IPS DF 6.9 (cell line): Measurements from ENCODE around the gene RAB29.

ENCODE experiments used
- DNase-seq: peaks from one replicate; pipeline ENCODE4 v3.0.0-alpha.2; 2013; ENCODE audit warnings: low read depth, low spot score
- H3K27ac ChIP-seq: one replicate; pipeline ENCODE4 v1.5.1; 2013; ENCODE audit warnings: low read length, control low read depth
- H3K27me3 ChIP-seq: 2 replicates; pipeline ENCODE4 v1.6.1; 2013; ENCODE audit warnings: mild to moderate bottlenecking, low read length; ENCODE audit not compliant: control insufficient read depth, insufficient read depth
- H3K36me3 ChIP-seq: 2 replicates; pipeline ENCODE4 v1.6.1; 2013; ENCODE audit warnings: low read length; ENCODE audit not compliant: control insufficient read depth, insufficient read depth
- H3K4me1 ChIP-seq: 2 replicates; pipeline ENCODE4 v1.6.1; 2013; ENCODE audit warnings: low read length; ENCODE audit not compliant: control insufficient read depth, insufficient read depth
- H3K4me3 ChIP-seq: 2 replicates; pipeline ENCODE4 v1.5.1; 2013; ENCODE audit warnings: mild to moderate bottlenecking, low read length
- H3K9me3 ChIP-seq: 2 replicates; pipeline ENCODE4 v1.6.1; 2013; ENCODE audit warnings: low read length, inconsistent platforms; ENCODE audit not compliant: control insufficient read depth, insufficient read depth
- WGBS: extraction: QIAGEN DNeasy Blood & Tissue Kit; methylation state at CpG from one replicate; pipeline ENCODE4 v1.1.7; 2013; ENCODE audit warnings: mixed read lengths, missing lambda C conversion rate; ENCODE audit not compliant: insufficient read length, insufficient coverage; 5-methylcytosine and 5-hydroxymethylcytosine counted together

The RAB29 gene

GRCh38 chr1:205797168-205797567 lies 21.9 kb upstream of the RAB29 start:
- Histone ChIP-seq H3K4me1 (no peaks in the 10 kb centered on the region), H3K4me3 (no peak overlapping the region), H3K27ac (no peak overlapping the region), H3K9me3 (no peaks in the 10 kb centered on the region), H3K36me3 (peaks cover 30% of the 10 kb centered on the region), H3K27me3 (no peaks in the 10 kb centered on the region)
- no CpG with 5 or more reads among the region's 2 CpGs for WGBS
- no peak for DNase-seq

- H3K27ac ChIP-seq: no peak overlapping the region
- H3K9me3 ChIP-seq: no peaks in the 10 kb centered on the region
- H3K4me3 ChIP-seq: no peak overlapping the region
- peaks cover 30% of the 10 kb centered on the region for H3K36me3 ChIP-seq
- DNase-seq: no peak
- H3K27me3 ChIP-seq: no peaks in the 10 kb centered on the region
- WGBS: no CpG with 5 or more reads among the region's 5 CpGs
- H3K4me1 ChIP-seq: no peaks in the 10 kb centered on the region
Measured at GRCh38 chr1:205794011-205794730, 18.9 kb upstream of the RAB29 start.

- no peak overlapping the region for H3K27ac ChIP-seq
- WGBS: no CpG with 5 or more reads among the region's 6 CpGs
Measured at GRCh38 chr1:205792961-205793673, 17.8 kb upstream of the RAB29 start.

GRCh38 chr1:205792481-205792881 lies 17.2 kb upstream of the RAB29 start:
- no peak overlapping the region for H3K27ac ChIP-seq
- WGBS: no CpG with 5 or more reads among the region's 8 CpGs

More at GRCh38 chr1:205792961-205793673, 17.8 kb upstream of the RAB29 start:
- Histone ChIP-seq H3K4me1 (no peaks in the 10 kb centered on the region), H3K9me3 (no peaks in the 10 kb centered on the region), H3K4me3 (no peak overlapping the region), H3K27me3 (no peaks in the 10 kb centered on the region), H3K36me3 (peaks cover 23% of the 10 kb centered on the region)
- DNase-seq: no peak

GRCh38 chr1:205791568-205792180 lies 16.4 kb upstream of the RAB29 start:
- no peaks in the 10 kb centered on the region for H3K9me3 ChIP-seq
- no peak for DNase-seq
- H3K27ac ChIP-seq: no peak overlapping the region
- H3K36me3 ChIP-seq: peaks cover 18% of the 10 kb centered on the region
- no CpG with 5 or more reads among the region's 5 CpGs for WGBS
- H3K4me3 ChIP-seq: no peak overlapping the region
- no peaks in the 10 kb centered on the region for H3K27me3 ChIP-seq
- no peaks in the 10 kb centered on the region for H3K4me1 ChIP-seq

More at GRCh38 chr1:205792481-205792881, 17.2 kb upstream of the RAB29 start:
- no peaks in the 10 kb centered on the region for H3K27me3 ChIP-seq
- H3K4me3 ChIP-seq: no peak overlapping the region
- H3K36me3 ChIP-seq: peaks cover 20% of the 10 kb centered on the region
- no peak for DNase-seq
- no peaks in the 10 kb centered on the region for H3K4me1 ChIP-seq
- no peaks in the 10 kb centered on the region for H3K9me3 ChIP-seq

- WGBS: no CpG with 5 or more reads among the region's 10 CpGs
- Histone ChIP-seq H3K9me3 (no peaks in the 10 kb centered on the region), H3K4me3 (no peak overlapping the region), H3K36me3 (peaks cover 2% of the 10 kb centered on the region; the same call in 1 of the 2 replicates), H3K4me1 (no peaks in the 10 kb centered on the region), H3K27ac (no peak overlapping the region), H3K27me3 (no peaks in the 10 kb centered on the region)
- no peak for DNase-seq
Measured at GRCh38 chr1:205787287-205787916, 12.1 kb upstream of the RAB29 start.

GRCh38 chr1:205786601-205787000 lies 11.3 kb upstream of the RAB29 start:
- Histone ChIP-seq H3K9me3 (no peaks in the 10 kb centered on the region), H3K27ac (no peak overlapping the region), H3K4me3 (no peak overlapping the region), H3K36me3 (peaks cover 2% of the 10 kb centered on the region; the same call in 1 of the 2 replicates), H3K27me3 (no peaks in the 10 kb centered on the region), H3K4me1 (no peaks in the 10 kb centered on the region)
- WGBS: no CpG with 5 or more reads among the region's 4 CpGs
- DNase-seq: no peak

- no peaks in the 10 kb centered on the region; the same call in 1 of the 2 replicates for H3K36me3 ChIP-seq
- no peaks in the 10 kb centered on the region for H3K9me3 ChIP-seq
- H3K4me1 ChIP-seq: no peaks in the 10 kb centered on the region
- DNase-seq: no peak
- no CpG with 5 or more reads among the region's 9 CpGs for WGBS
- no peaks in the 10 kb centered on the region for H3K27me3 ChIP-seq
- H3K27ac ChIP-seq: no peak overlapping the region
- H3K4me3 ChIP-seq: no peak overlapping the region
Measured at GRCh38 chr1:205785446-205785845, 10.2 kb upstream of the RAB29 start.

GRCh38 chr1:205783904-205784303 lies 8.6 kb upstream of the RAB29 start:
- Histone ChIP-seq H3K4me1 (no peaks in the 10 kb centered on the region), H3K9me3 (no peaks in the 10 kb centered on the region), H3K27me3 (no peaks in the 10 kb centered on the region), H3K4me3 (no peak overlapping the region), H3K27ac (no peak overlapping the region), H3K36me3 (no peaks in the 10 kb centered on the region)
- DNase-seq: no peak
- WGBS: no CpG with 5 or more reads among the region's 4 CpGs

- Histone ChIP-seq H3K36me3 (no peaks in the 10 kb centered on the region), H3K9me3 (no peaks in the 10 kb centered on the region), H3K27ac (no peak overlapping the region), H3K4me1 (no peaks in the 10 kb centered on the region), H3K4me3 (no peak overlapping the region), H3K27me3 (no peaks in the 10 kb centered on the region)
- no peak for DNase-seq
Measured at GRCh38 chr1:205783433-205783795, 8.1 kb upstream of the RAB29 start.
